ENCODE data around the gene SLC2A3. TPM values are rescaled to one million over a fixed set of nuclear protein-coding genes. Genes with fewer than 3 reads are reported as not detected.
A peak's percentile ranks its signal among the peaks of the same experiment; 100 is the strongest.
"Not testable (repeated sequence)": the region's sequence is repeated elsewhere in the genome, so short reads cannot be mapped to it uniquely, and the experiment has no call there.

Gene SLC2A3
- polyA plus RNA-seq, 1 experiment = 40.1 TPM

DNA sequence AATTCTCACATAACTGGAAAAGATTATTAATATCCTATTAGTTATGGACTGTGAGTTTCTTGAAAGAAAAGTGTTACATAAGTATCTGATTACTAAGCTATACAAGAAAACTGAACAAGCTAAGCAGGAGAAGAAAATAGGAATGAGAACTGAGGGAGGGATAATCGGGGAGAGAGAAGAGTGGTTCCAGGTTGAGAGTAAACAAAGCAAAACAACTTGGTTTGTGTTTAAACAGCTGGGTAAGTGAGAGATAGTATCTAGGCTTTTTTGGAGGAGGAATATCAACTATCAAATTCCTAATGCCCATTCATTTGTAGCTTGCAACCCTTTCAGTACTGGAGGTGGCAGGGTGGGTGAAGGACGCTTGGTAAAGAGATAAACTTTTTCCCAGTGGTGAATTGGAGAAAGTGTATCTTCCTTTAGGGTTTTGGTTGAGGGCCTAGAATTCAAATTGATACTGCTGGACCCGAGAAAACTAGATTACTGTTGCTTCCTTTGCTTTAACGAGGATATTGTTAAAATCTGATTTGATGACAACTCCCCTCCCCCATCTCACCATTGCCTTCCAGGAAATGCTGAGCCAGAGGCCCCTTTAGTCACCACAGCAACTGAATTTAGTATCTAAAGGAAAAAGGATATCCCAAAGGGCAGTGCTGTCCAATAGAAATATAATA, 2.0 kb upstream of the SLC2A3 start:
- no peak for DNase-seq (ENCODE audit: low read depth)
- Histone ChIP-seq H3K27me3 (ENCODE audit: control insufficient read depth, insufficient read depth, low read length) (no peaks in the 10 kb centered on the region), H3K36me3 (ENCODE audit: control insufficient read depth, insufficient read depth, low read length) (no peaks in the 10 kb centered on the region), H3K4me3 (ENCODE audit: low read depth, low read length) (no peak overlapping the region)
- TF ChIP-seq, protein P1, sequence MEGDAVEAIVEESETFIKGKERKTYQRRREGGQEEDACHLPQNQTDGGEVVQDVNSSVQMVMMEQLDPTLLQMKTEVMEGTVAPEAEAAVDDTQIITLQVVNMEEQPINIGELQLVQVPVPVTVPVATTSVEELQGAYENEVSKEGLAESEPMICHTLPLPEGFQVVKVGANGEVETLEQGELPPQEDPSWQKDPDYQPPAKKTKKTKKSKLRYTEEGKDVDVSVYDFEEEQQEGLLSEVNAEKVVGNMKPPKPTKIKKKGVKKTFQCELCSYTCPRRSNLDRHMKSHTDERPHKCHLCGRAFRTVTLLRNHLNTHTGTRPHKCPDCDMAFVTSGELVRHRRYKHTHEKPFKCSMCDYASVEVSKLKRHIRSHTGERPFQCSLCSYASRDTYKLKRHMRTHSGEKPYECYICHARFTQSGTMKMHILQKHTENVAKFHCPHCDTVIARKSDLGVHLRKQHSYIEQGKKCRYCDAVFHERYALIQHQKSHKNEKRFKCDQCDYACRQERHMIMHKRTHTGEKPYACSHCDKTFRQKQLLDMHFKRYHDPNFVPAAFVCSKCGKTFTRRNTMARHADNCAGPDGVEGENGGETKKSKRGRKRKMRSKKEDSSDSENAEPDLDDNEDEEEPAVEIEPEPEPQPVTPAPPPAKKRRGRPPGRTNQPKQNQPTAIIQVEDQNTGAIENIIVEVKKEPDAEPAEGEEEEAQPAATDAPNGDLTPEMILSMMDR (IDR thresholded peaks at IDR 0.05; ENCODE audit: insufficient read depth, low read depth, low read length) = peak; percentile 50
- ChIA-PET POLR2A (interaction anchor here (0.6 to 0.8 kb wide), 2 partner anchors 23 to 1007 kb away, joined by 7 to 10 read pairs; no protein-coding TSS in a partner anchor), CTCF (interaction anchor here (0.8 to 3.2 kb wide), 8 partner anchors 11 to 57 kb away, joined by 3 to 30 read pairs (median 4); no protein-coding TSS in a partner anchor)

DNA sequence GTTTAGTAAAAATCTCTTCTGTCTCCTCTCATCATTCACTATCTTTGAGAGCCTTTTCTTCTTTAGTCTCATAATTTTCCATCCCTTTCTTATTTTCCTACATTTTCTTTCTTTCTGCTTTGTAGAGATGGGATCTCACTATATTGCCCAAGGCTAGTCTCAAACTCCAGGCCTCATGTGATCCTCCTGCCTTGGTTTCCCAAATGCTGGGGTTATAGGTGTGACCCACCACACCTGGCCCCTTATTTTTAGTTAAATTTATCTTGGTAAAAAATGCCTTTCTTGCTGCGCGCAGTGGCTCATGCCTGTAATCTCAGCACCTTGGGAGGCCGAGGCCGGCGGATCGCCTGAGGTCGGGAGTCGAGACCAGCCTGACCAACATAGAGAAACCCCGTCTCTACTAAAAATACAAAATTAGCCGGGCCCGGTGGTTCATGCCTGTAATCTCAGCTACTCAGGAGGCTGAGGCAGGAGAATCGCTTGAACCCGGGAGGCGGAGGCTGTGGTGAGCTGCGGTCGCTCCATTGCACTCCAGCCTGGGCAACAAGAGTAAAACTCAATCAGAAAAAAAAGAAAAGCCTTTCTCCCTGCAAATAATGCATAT, 996 bp downstream of the SLC2A3 start:
- Histone ChIP-seq H3K36me3 (ENCODE audit: control insufficient read depth, insufficient read depth, low read length) (peaks cover 10% of the 10 kb centered on the region), H3K4me3 (ENCODE audit: low read depth, low read length) (peak overlapping the region; percentile 75), H3K27me3 (ENCODE audit: control insufficient read depth, insufficient read depth, low read length) (no peaks in the 10 kb centered on the region)
- ChIA-PET CTCF (interaction anchor here (1.2 to 4.1 kb wide), 7 partner anchors 12 to 79 kb away, joined by 4 to 59 read pairs (median 10); no protein-coding TSS in a partner anchor), POLR2A (interaction anchor here (0.6 to 2.5 kb wide), 4 partner anchors 26 to 60 kb away, joined by 3 to 105 read pairs (median 8); no protein-coding TSS in a partner anchor)
- DNase-seq (ENCODE audit: low read depth) = no peak
- TF ChIP-seq, protein P1 (IDR thresholded peaks at IDR 0.05; ENCODE audit: insufficient read depth, low read depth, low read length) = no peak

DNA sequence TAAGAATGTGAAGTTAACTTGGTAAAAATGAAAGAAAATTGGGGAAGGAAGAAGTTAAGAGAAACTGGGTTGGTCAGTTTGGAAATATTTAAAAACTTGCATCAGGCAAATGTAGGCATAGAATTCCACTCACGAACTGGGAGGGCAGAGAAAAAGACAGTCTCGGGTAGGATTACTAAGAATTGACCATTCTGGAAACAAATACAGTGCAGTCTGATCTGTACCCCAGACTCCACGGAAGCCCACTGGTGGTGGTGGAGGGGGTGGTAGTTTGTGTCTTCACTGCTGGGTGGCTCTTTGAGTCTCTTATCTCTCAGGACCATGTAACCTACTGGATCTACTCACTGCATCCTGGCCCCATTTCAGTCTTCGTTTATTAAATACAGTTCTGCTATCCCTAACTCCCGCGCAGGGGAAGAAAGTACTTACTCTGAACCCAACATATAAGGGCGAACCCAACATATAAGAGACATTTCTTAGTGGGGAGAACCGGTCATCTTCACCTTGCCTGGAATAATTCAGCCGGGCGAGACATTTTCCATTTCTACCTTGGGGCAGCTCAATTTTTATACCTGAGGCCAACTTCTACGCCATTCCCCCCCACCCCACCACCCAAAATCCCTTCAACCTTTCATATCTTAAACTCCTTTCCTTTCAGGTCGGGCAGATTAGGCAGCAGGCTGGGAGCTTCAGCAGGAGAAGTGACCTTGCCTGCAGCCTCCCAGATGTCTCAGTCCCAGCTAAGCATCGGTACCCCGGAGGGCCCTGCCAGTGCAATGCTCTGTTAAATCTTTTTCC, 1.7 kb downstream of the SLC2A3 start:
- ChIA-PET CTCF (interaction anchor here (1.0 to 4.1 kb wide), 17 partner anchors 11 to 144 kb away, joined by 3 to 59 read pairs (median 8); no protein-coding TSS in a partner anchor), POLR2A (interaction anchor here (0.6 to 2.5 kb wide), 3 partner anchors 26 to 61 kb away, joined by 3 to 9 read pairs (median 8); no protein-coding TSS in a partner anchor)
- TF ChIP-seq, protein P1 (IDR thresholded peaks at IDR 0.05; ENCODE audit: insufficient read depth, low read depth, low read length) = no peak
- no peak for DNase-seq (ENCODE audit: low read depth)
- Histone ChIP-seq H3K27me3 (ENCODE audit: control insufficient read depth, insufficient read depth, low read length) (no peaks in the 10 kb centered on the region), H3K4me3 (ENCODE audit: low read depth, low read length) (peak overlapping the region; percentile 75), H3K36me3 (ENCODE audit: control insufficient read depth, insufficient read depth, low read length) (peaks cover 10% of the 10 kb centered on the region)

DNA sequence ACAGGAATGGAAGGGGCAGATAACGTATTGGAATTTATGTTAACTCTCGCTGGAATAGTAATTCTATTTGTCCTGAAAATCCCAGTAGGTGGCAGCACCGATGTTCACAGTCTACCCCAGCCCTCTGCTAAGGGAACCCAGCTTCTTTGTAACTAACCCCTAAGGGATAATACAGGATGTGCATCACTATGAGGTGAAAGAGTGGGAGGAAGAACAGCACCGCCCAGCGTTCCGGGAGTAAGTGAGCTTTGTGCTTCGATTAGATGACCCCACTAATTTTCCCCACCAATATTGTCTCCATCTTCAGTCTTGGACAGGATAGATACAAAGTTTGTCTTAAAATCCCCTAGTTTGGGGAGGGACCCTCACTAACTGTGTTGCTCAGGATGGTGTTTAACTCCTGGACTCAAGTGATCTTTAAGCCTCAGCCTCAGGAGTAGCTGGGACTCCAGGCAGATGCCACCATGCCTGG, 2.7 kb downstream of the SLC2A3 start:
- peaks cover 12% of the 10 kb centered on the region for H3K36me3 ChIP-seq (ENCODE audit: control insufficient read depth, insufficient read depth, low read length)
- POLR2A ChIA-PET = interaction anchor here (1.1 to 2.5 kb wide), 2 partner anchors 27 to 62 kb away, joined by 8 to 9 read pairs; no protein-coding TSS in a partner anchor
- no peaks in the 10 kb centered on the region for H3K27me3 ChIP-seq (ENCODE audit: control insufficient read depth, insufficient read depth, low read length)
- H3K4me3 ChIP-seq (ENCODE audit: low read depth, low read length) = peak overlapping the region; percentile 75
- peak; percentile 73 for DNase-seq (ENCODE audit: low read depth)
- TF ChIP-seq, protein P1 (IDR thresholded peaks at IDR 0.05; ENCODE audit: insufficient read depth, low read depth, low read length) = peak; percentile 69
- CTCF ChIA-PET = interaction anchor here (0.6 to 4.1 kb wide), 27 partner anchors 10 to 293 kb away, joined by 3 to 59 read pairs (median 5); no protein-coding TSS in a partner anchor

DNA sequence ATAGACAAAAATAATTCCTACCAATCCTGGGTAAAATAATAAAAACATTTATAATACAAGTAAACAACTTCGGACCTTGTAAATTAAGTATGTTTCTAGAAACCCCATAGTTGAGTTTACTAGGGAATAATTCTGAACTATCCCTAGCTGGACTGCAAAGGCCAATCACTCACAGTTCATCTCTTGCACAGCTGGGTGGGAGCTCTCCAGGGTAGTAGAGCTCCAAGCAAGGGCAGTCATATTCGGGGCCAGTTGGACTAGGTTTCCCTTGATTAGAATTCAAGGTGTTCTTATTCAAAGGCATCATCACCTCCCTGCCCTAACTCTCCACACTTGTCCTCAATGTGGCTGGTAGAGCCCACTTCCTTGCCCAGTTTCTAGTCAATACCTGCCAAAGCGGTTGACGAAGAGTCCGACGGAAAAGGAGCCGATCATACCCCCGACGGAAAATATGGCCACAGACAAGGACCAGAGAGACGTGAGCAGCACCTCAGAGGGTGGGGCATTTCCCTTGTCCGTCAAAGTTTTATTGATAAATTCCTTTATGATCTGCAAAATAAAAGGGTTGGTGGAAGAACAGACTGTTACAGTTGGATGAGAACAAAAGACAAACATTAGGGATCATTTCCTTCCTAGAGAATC, 3.3 kb downstream of the SLC2A3 start:
- DNase-seq (ENCODE audit: low read depth); H3K4me3 ChIP-seq (ENCODE audit: low read depth, low read length); H3K27me3 ChIP-seq (ENCODE audit: control insufficient read depth, insufficient read depth, low read length): not testable (repeated sequence)
- peaks cover 14% of the 10 kb centered on the region for H3K36me3 ChIP-seq (ENCODE audit: control insufficient read depth, insufficient read depth, low read length)
- POLR2A ChIA-PET = interaction anchor here (0.6 to 2.5 kb wide), 3 partner anchors 28 to 145 kb away, joined by 4 to 9 read pairs (median 8); no protein-coding TSS in a partner anchor
- CTCF ChIA-PET = interaction anchor here (0.7 to 4.1 kb wide), 27 partner anchors 10 to 292 kb away, joined by 3 to 59 read pairs (median 5); no protein-coding TSS in a partner anchor

Measured in BJ (cell line).